Measurements from ENCODE around the gene STXBP6.

STXBP6 gene

GRCh38 chr14:25052921-25053320 lies 3.0 kb upstream of the STXBP6 start:
- DNase-seq (ENCODE audit: low spot score), result no peak
- no peak for FAIRE-seq

- DNase-seq (ENCODE audit: low spot score) (no peak), FAIRE-seq (no peak)
Observed at GRCh38 chr14:25052385-25052784, 2.4 kb upstream of the STXBP6 start.

- FAIRE-seq (peak; percentile 57), DNase-seq (ENCODE audit: low spot score) (peak; percentile 31)
Observed at GRCh38 chr14:25050269-25051150, 563 bp upstream of the STXBP6 start.

- FAIRE-seq, result no peak
- DNase-seq (ENCODE audit: low spot score), result no peak
Observed at GRCh38 chr14:25049093-25049567, 817 bp downstream of the STXBP6 start.

GRCh38 chr14:25048170-25049016 lies 1.6 kb downstream of the STXBP6 start:
- FAIRE-seq, result no peak
- peak; percentile 10 for DNase-seq (ENCODE audit: low spot score)

GRCh38 chr14:25046301-25046943 lies 3.5 kb downstream of the STXBP6 start:
- no peak for FAIRE-seq

GRCh38 chr14:25044106-25044698 lies 5.7 kb downstream of the STXBP6 start:
- FAIRE-seq (no peak), DNase-seq (ENCODE audit: low spot score) (no peak)

More at GRCh38 chr14:25046301-25046943, 3.5 kb downstream of the STXBP6 start:
- no peak for DNase-seq (ENCODE audit: low spot score)

- FAIRE-seq, result no peak
- DNase-seq (ENCODE audit: low spot score), result peak; percentile 15
Observed at GRCh38 chr14:25042362-25043299, 7.3 kb downstream of the STXBP6 start.

GRCh38 chr14:25041898-25042297 lies 8.0 kb downstream of the STXBP6 start:
- DNase-seq (ENCODE audit: low spot score), result no peak
- no peak for FAIRE-seq

- no peak for DNase-seq (ENCODE audit: low spot score)
Observed at GRCh38 chr14:25041484-25041883, 8.5 kb downstream of the STXBP6 start.

GRCh38 chr14:25039933-25040332 lies 10.0 kb downstream of the STXBP6 start:
- no peak for FAIRE-seq
- no peak for DNase-seq (ENCODE audit: low spot score)

More at GRCh38 chr14:25041484-25041883, 8.5 kb downstream of the STXBP6 start:
- no peak for FAIRE-seq

GRCh38 chr14:25038044-25038668 lies 11.8 kb downstream of the STXBP6 start:
- no peak for FAIRE-seq
- no peak for DNase-seq (ENCODE audit: low spot score)

- DNase-seq (ENCODE audit: low spot score) (no peak), FAIRE-seq (no peak)
Observed at GRCh38 chr14:25037032-25037431, 12.9 kb downstream of the STXBP6 start.

GRCh38 chr14:25034803-25035681 lies 14.9 kb downstream of the STXBP6 start:
- FAIRE-seq (no peak), DNase-seq (ENCODE audit: low spot score) (no peak)

- DNase-seq (ENCODE audit: low spot score) (no peak), FAIRE-seq (no peak)
Observed at GRCh38 chr14:25033358-25033757, 16.6 kb downstream of the STXBP6 start.

GRCh38 chr14:25032092-25032784 lies 17.7 kb downstream of the STXBP6 start:
- DNase-seq (ENCODE audit: low spot score) (no peak), FAIRE-seq (no peak)

GRCh38 chr14:25026476-25027137 lies 23.3 kb downstream of the STXBP6 start:
- DNase-seq (ENCODE audit: low spot score) (no peak), FAIRE-seq (no peak)
